Tibial artery (tissue), 4 donors: Measurements from ENCODE around the gene TNFRSF6B.

Source experiments
- DNase-seq, 2 donors: peaks; one replicate each; pipeline ENCODE4 v3.0.0-alpha.2; 2019
- H3K27ac ChIP-seq, 2 donors: fragments of 200-600 bp; sonication (generic) in 1 of 2; 1 replicate in 1 of 2; 2 replicates in 1 of 2; pipeline ENCODE4 v1.5.1; 2018 to 2019; ENCODE audit warnings: mild to moderate bottlenecking in 1 of 2
- H3K27me3 ChIP-seq, 2 donors: fragments of 200-600 bp; sonication (generic) in 1 of 2; one replicate each; pipeline versions ENCODE4 v1.5.1 to v1.6.0; 2016 to 2019
- H3K36me3 ChIP-seq, 3 donors: fragments of 200-600 bp; sonication (generic) in 2 of 3; one replicate each; pipeline ENCODE4 v1.5.1; 2016 to 2019; ENCODE audit warnings: mild to moderate bottlenecking in 2 of 3
- H3K4me1 ChIP-seq, 4 donors: fragments of 200-600 bp; sonication (generic) in 2 of 4; 1 replicate in 3 of 4; 2 replicates in 1 of 4; pipeline ENCODE4 v1.5.1; 2016 to 2019
- H3K4me3 ChIP-seq, 2 donors: fragments of 200-600 bp; sonication (generic) in 1 of 2; 1 replicate in 1 of 2; 2 replicates in 1 of 2; pipeline ENCODE4 v1.5.1; 2018 to 2019; ENCODE audit warnings: mild to moderate bottlenecking in 2 of 2
- H3K9me3 ChIP-seq, 3 donors: fragments of 200-600 bp; sonication (generic) in 1 of 3; one replicate each; pipeline ENCODE4 v1.5.1; 2016 to 2019
- intact Hi-C: fragments of 100-400 bp; cut with DNase I; formaldehyde crosslinking; loops from one replicate; pipeline ENCODE4 v1.15.0; 2023; ENCODE audit warnings: low total_unique reads
- TF ChIP-seq, protein P1 (sequence below), 2 experiments: fragments of 200-600 bp in 1 of 2; fragments of 450-650 bp in 1 of 2; IDR thresholded peaks; one replicate each; pipeline ENCODE4 v1.5.1; 2017 to 2019; ENCODE audit warnings: antibody characterized with exemption in 2 of 2, mild to moderate bottlenecking in 1 of 2, moderate library complexity in 1 of 2

The TNFRSF6B gene

DNA sequence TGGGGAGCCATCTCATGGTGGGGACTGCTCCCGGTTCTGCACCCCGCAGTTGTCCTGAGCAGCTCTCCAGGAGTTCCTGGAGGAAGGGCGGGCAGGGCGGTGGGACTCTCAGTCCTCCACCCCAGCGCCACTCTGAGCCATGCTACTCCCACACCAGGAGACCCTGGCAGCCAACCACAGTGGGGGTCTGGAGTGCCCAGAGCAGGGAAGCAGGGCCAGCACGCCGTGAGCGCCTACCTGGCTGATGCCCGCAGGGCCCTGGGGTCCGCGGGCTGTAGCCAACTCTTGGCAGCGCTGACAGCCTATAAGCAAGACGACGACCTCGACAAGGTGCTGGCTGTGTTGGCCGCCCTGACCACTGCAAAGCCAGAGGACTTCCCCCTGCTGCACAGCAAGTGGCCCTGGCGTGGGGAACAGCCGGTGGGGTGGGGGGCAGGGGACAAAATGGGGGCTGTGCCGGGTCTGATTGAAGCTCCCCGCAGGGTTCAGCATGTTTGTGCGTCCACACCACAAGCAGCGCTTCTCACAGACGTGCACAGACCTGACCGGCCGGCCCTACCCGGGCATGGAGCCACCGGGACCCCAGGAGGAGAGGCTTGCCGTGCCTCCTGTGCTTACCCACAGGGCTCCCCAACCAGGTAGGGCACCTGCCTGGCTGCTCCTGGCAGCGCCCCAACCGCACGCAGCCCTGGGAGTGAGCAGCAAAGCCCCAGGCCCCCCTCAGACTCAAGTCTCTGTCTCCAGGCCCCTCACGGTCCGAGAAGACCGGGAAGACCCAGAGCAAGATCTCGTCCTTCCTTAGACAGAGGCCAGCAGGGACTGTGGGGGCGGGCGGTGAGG is 1.6 kb upstream of the TNFRSF6B start:
- TF ChIP-seq, protein P1, sequence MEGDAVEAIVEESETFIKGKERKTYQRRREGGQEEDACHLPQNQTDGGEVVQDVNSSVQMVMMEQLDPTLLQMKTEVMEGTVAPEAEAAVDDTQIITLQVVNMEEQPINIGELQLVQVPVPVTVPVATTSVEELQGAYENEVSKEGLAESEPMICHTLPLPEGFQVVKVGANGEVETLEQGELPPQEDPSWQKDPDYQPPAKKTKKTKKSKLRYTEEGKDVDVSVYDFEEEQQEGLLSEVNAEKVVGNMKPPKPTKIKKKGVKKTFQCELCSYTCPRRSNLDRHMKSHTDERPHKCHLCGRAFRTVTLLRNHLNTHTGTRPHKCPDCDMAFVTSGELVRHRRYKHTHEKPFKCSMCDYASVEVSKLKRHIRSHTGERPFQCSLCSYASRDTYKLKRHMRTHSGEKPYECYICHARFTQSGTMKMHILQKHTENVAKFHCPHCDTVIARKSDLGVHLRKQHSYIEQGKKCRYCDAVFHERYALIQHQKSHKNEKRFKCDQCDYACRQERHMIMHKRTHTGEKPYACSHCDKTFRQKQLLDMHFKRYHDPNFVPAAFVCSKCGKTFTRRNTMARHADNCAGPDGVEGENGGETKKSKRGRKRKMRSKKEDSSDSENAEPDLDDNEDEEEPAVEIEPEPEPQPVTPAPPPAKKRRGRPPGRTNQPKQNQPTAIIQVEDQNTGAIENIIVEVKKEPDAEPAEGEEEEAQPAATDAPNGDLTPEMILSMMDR (IDR thresholded peaks at IDR 0.05): no peak
- no peaks in the 10 kb centered on the region for H3K9me3 ChIP-seq
- no peak overlapping the region for H3K27ac ChIP-seq
- peaks cover 0 to 43% (median 32%) of the 10 kb centered on the region in 4 donors for H3K4me1 ChIP-seq
- peaks cover 0 to 40% (median 31%) of the 10 kb centered on the region in 3 donors for H3K36me3 ChIP-seq
- no peak overlapping the region for H3K4me3 ChIP-seq
- intact Hi-C loops: no loop called here
- peak in 1 of 2 donors; percentile 61 for DNase-seq
- H3K27me3 ChIP-seq: no peaks in the 10 kb centered on the region

DNA sequence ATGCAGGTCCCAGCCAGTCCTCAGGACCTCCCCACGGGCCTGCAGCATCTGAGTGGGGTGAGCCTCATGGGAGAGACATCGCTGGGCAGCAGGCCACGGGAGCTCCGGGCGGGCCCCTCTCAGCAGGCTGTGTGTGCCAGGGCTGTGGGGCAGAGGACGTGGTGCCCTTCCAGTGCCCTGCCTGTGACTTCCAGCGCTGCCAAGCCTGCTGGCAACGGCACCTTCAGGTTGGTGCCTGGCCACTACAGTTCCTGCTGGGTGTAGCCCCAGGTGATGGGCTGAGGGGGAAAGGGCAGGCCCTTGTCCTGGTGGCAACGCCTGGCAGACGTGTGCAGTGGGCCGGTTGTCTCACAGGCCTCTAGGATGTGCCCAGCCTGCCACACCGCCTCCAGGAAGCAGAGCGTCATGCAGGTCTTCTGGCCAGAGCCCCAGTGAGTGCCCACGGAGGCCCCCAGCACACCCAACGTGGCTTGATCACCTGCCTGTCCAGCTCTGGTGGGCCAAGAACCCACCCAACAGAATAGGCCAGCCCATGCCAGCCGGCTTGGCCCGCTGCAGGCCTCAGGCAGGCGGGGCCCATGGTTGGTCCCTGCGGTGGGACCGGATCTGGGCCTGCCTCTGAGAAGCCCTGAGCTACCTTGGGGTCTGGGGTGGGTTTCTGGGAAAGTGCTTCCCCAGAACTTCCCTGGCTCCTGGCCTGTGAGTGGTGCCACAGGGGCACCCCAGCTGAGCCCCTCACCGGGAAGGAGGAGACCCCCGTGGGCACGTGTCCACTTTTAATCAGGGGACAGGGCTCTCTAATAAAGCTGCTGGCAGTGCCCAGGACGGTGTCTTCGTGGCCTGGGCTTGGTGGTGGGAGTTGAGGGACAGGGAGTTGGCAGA is 787 bp upstream of the TNFRSF6B start:
- Histone ChIP-seq H3K27me3 (no peaks in the 10 kb centered on the region), H3K4me1 (peaks cover 0 to 43% (median 34%) of the 10 kb centered on the region in 4 donors)

DNA sequence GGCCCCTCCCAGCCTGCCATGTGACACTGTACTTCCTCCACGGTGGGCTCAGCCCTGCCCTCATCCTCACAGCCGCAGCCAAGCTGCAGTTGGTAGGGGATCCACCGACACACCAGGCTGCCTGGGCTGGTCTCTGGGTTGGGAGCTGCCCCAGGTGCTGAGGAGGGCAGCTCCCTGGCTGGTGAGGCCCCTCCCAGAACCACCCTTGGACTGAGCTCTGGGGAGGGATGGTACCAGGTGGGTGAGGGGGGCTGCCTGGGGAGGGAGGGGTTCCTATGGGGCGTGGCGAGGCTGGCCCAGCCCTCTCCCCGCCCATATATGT is 185 bp upstream of the TNFRSF6B start:
- TF ChIP-seq, protein P1 (IDR thresholded peaks at IDR 0.05): no peak
- Histone ChIP-seq H3K27me3 (no peaks in the 10 kb centered on the region), H3K4me3 (peak overlapping the region in 1 of 2 donors; percentile 34), H3K4me1 (peaks cover 0 to 43% (median 34%) of the 10 kb centered on the region in 4 donors), H3K36me3 (peaks cover 0 to 46% (median 39%) of the 10 kb centered on the region in 3 donors), H3K9me3 (no peaks in the 10 kb centered on the region), H3K27ac (no peak overlapping the region)
- intact Hi-C loops: no loop called here
- DNase-seq: no peak

More for the DNA sequence above, 787 bp upstream of the TNFRSF6B start:
- peak in 1 of 2 donors; percentile 66 for DNase-seq
- intact Hi-C loops: no loop called here
- no peaks in the 10 kb centered on the region for H3K9me3 ChIP-seq
- H3K4me3 ChIP-seq: no peak overlapping the region
- TF ChIP-seq, protein P1 (IDR thresholded peaks at IDR 0.05): no peak
- peaks cover 0 to 46% (median 33%) of the 10 kb centered on the region in 3 donors for H3K36me3 ChIP-seq
- H3K27ac ChIP-seq: no peak overlapping the region

DNA sequence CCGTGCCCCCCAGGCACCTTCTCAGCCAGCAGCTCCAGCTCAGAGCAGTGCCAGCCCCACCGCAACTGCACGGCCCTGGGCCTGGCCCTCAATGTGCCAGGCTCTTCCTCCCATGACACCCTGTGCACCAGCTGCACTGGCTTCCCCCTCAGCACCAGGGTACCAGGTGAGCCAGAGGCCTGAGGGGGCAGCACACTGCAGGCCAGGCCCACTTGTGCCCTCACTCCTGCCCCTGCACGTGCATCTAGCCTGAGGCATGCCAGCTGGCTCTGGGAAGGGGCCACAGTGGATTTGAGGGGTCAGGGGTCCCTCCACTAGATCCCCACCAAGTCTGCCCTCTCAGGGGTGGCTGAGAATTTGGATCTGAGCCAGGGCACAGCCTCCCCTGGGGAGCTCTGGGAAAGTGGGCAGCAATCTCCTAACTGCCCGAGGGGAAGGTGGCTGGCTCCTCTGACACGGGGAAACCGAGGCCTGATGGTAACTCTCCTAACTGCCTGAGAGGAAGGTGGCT is 960 bp downstream of the TNFRSF6B start:
- no peak overlapping the region for H3K27ac ChIP-seq
- peaks cover 0 to 43% (median 34%) of the 10 kb centered on the region in 4 donors for H3K4me1 ChIP-seq
- peaks cover 0 to 46% (median 41%) of the 10 kb centered on the region in 3 donors for H3K36me3 ChIP-seq
- peak; percentile 19 to 65 for DNase-seq
- TF ChIP-seq, protein P1 (IDR thresholded peaks at IDR 0.05): no peak
- H3K4me3 ChIP-seq: peak overlapping the region in 1 of 2 donors; percentile 34
- no peaks in the 10 kb centered on the region for H3K9me3 ChIP-seq
- H3K27me3 ChIP-seq: no peaks in the 10 kb centered on the region
- intact Hi-C loops: no loop called here

DNA sequence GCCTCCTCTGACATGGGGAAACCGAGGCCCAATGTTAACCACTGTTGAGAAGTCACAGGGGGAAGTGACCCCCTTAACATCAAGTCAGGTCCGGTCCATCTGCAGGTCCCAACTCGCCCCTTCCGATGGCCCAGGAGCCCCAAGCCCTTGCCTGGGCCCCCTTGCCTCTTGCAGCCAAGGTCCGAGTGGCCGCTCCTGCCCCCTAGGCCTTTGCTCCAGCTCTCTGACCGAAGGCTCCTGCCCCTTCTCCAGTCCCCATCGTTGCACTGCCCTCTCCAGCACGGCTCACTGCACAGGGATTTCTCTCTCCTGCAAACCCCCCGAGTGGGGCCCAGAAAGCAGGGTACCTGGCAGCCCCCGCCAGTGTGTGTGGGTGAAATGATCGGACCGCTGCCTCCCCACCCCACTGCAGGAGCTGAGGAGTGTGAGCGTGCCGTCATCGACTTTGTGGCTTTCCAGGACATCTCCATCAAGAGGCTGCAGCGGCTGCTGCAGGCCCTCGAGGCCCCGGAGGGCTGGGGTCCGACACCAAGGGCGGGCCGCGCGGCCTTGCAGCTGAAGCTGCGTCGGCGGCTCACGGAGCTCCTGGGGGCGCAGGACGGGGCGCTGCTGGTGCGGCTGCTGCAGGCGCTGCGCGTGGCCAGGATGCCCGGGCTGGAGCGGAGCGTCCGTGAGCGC is 1.6 kb downstream of the TNFRSF6B start:
- intact Hi-C loops: no loop called here
- Histone ChIP-seq H3K27ac (peak overlapping the region in 1 of 2 donors; percentile 56), H3K36me3 (peaks cover 0 to 46% (median 46%) of the 10 kb centered on the region in 3 donors), H3K4me1 (peaks cover 0 to 43% (median 34%) of the 10 kb centered on the region in 4 donors), H3K27me3 (no peaks in the 10 kb centered on the region), H3K9me3 (no peaks in the 10 kb centered on the region), H3K4me3 (no peak overlapping the region)
- DNase-seq: peak in 1 of 2 donors; percentile 67
- TF ChIP-seq, protein P1 (IDR thresholded peaks at IDR 0.05): no peak
